ENCODE measurements around the gene DNAJC2. TPM values are rescaled to one million over a fixed set of nuclear protein-coding genes. Genes with fewer than 3 reads are reported as not detected.

The DNAJC2 gene
- total RNA-seq, 2 experiments from 2014 or later = 38.6 to 53.5 TPM

DNA sequence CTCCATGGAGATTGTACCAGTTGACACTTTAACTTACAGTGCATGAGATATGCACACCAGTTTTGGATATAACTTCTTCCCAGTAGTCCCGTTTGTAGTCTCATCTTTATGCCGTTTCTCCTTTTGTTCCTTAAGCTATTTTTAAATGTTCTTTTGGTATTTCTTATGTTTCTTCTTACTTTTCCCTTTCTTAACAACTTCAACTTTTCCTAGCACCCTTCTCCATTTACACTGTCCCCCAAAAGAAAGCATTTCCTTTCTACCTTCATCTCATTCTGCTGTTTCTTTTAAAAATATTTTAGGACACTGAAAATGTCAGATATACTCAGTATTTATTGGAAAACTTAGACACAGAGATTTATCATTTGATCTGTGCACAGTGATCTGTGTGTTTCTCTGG is 4.4 kb upstream of the DNAJC2 start:
- Histone ChIP-seq H3K79me2 (ENCODE audit: insufficient read depth, low read depth, low read length) (peaks cover 91% of the 10 kb centered on the region), H3K9me3 (ENCODE audit: low read length) (no peaks in the 10 kb centered on the region), H3K4me3 (ENCODE audit: low read depth, low read length, poor library complexity, severe bottlenecking) (peak overlapping the region; percentile 85), H2AFZ (ENCODE audit: low read length) (no peak overlapping the region), H3K36me3 (ENCODE audit: insufficient read depth, low read length) (peaks cover 46% of the 10 kb centered on the region), H3K4me2 (ENCODE audit: low read length) (peak overlapping the region; percentile 91), H3K9me2 (ENCODE audit: insufficient read depth, low read length) (no peaks in the 10 kb centered on the region), H3K4me1 (ENCODE audit: insufficient read depth, low read length, poor library complexity, severe bottlenecking) (peaks cover 38% of the 10 kb centered on the region), H3K27ac (ENCODE audit: low read depth, low read length, poor library complexity, severe bottlenecking) (no peak overlapping the region), H4K20me1 (ENCODE audit: insufficient read depth, low read length) (peaks cover 24% of the 10 kb centered on the region)
- no peak for DNase-seq (ENCODE audit: low spot score)
- POLR2A ChIA-PET = interaction anchor here (0.7 to 1.4 kb wide), 2 partner anchors 11 to 12 kb away, joined by 4 to 6 read pairs; no protein-coding TSS in a partner anchor
- no TSS peak for BruUV-seq (replicated peaks)
- CTCF ChIA-PET (ENCODE audit: unreplicated experiment) = no interaction called here
- TF ChIP-seq, protein P1, sequence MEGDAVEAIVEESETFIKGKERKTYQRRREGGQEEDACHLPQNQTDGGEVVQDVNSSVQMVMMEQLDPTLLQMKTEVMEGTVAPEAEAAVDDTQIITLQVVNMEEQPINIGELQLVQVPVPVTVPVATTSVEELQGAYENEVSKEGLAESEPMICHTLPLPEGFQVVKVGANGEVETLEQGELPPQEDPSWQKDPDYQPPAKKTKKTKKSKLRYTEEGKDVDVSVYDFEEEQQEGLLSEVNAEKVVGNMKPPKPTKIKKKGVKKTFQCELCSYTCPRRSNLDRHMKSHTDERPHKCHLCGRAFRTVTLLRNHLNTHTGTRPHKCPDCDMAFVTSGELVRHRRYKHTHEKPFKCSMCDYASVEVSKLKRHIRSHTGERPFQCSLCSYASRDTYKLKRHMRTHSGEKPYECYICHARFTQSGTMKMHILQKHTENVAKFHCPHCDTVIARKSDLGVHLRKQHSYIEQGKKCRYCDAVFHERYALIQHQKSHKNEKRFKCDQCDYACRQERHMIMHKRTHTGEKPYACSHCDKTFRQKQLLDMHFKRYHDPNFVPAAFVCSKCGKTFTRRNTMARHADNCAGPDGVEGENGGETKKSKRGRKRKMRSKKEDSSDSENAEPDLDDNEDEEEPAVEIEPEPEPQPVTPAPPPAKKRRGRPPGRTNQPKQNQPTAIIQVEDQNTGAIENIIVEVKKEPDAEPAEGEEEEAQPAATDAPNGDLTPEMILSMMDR (conservative IDR thresholded peaks at IDR 0.05; ENCODE audit: low read length) = no peak
- no peak for TF ChIP-seq EZH2phosphoT487 (IDR thresholded peaks at IDR 0.05; ENCODE audit: borderline replicate concordance, low read depth, low read length)
- intact Hi-C loops (cut with micrococcal nuclease; ENCODE audit: unreplicated experiment) = no loop called here

DNA sequence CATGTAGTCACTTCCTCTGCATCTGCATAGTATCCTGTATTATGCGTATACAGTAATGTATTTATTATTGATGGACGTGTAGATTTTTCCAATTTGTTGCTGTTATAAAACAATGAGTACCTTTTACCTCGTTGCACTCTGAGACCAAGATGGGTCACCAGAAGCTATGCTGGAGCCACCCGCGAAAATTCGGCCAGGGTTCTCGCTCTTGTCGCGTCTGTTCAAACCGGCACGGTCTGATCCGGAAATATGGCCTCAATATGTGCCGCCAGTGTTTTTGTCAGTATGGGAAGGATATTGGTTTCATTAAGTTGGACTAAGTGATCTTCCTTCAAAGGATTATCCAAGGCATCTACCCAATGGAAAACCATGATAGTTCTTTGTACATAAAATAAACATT is 3.9 kb upstream of the DNAJC2 start:
- H3K9me3 ChIP-seq (ENCODE audit: low read length) = no peaks in the 10 kb centered on the region
- peaks cover 41% of the 10 kb centered on the region for H3K36me3 ChIP-seq (ENCODE audit: insufficient read depth, low read length)
- H3K4me2 ChIP-seq (ENCODE audit: low read length) = peak overlapping the region; percentile 91
- H4K20me1 ChIP-seq (ENCODE audit: insufficient read depth, low read length) = peaks cover 24% of the 10 kb centered on the region
- no peak overlapping the region for H2AFZ ChIP-seq (ENCODE audit: low read length)
- H3K79me2 ChIP-seq (ENCODE audit: insufficient read depth, low read depth, low read length) = peaks cover 91% of the 10 kb centered on the region
- TF ChIP-seq EZH2phosphoT487 (IDR thresholded peaks at IDR 0.05; ENCODE audit: borderline replicate concordance, low read depth, low read length) = no peak
- TF ChIP-seq, protein P1 (conservative IDR thresholded peaks at IDR 0.05; ENCODE audit: low read length) = no peak
- intact Hi-C loops (cut with micrococcal nuclease; ENCODE audit: unreplicated experiment) = no loop called here
- no TSS peak for BruUV-seq (replicated peaks)
- ChIA-PET CTCF (ENCODE audit: unreplicated experiment) (no interaction called here), POLR2A (interaction anchor here (1.0 to 1.4 kb wide), 2 partner anchors 12 to 59 kb away, joined by 3 to 6 read pairs; no protein-coding TSS in a partner anchor)
- H3K27ac ChIP-seq (ENCODE audit: low read depth, low read length, poor library complexity, severe bottlenecking) = no peak overlapping the region
- no peaks in the 10 kb centered on the region for H3K9me2 ChIP-seq (ENCODE audit: insufficient read depth, low read length)
- peaks cover 39% of the 10 kb centered on the region for H3K4me1 ChIP-seq (ENCODE audit: insufficient read depth, low read length, poor library complexity, severe bottlenecking)
- no peak for DNase-seq (ENCODE audit: low spot score)
- peak overlapping the region; percentile 85 for H3K4me3 ChIP-seq (ENCODE audit: low read depth, low read length, poor library complexity, severe bottlenecking)

DNA sequence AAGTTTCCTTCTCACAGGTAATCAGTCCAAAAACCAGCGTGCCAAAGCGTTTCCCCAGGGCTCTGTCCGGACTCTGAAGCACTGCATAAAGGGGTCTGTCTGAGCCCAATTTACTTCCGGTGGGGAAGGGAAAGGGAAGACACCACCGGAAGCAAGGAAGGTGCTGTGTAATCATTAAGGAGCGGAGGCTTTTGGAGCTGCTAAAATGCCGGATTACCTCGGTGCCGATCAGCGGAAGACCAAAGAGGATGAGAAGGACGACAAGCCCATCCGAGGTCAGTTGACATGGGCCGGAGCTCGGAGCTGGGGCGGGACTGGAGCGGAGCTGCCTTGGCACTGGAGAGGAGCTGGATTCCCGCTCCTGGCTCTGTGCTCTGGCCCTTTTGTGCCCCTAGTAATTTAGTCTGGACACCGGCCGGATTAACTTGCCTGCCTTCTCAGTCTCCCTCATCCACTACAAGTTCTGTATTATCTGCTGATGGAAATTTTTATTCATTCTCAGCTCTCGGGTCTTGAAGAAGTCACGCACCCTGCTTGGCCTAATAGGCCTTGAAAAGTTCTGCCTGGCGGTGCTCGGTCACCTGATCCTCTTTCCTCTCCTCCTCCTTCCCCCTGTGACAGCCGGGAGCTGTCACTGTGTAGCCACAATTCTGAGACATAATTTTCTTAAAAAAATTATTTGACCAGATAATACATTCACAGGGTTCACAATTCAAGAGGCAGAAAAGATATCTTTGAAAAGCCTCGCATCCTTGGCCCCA is 3.1 kb upstream of the DNAJC2 start, which contains the start of gene PSMC2:
PSMC2 (plus strand) TSS at position 137 of the 761 bp plus-strand sequence; CDS start at position 206, 69 bp downstream.
- intact Hi-C loops (cut with micrococcal nuclease; ENCODE audit: unreplicated experiment) = loop anchor here (2.0 kb wide), 1 partner anchor 51 kb away; the partner anchor contains the start of gene PMPCB
- H3K4me3 ChIP-seq (ENCODE audit: low read depth, low read length, poor library complexity, severe bottlenecking) = peak within 1 kb of the TSS; percentile 85
- peaks cover 24% of the 10 kb centered on the region for H4K20me1 ChIP-seq (ENCODE audit: insufficient read depth, low read length)
- H3K4me2 ChIP-seq (ENCODE audit: low read length) = peak within 1 kb of the TSS; percentile 91
- peaks cover 33% of the 10 kb centered on the region for H3K36me3 ChIP-seq (ENCODE audit: insufficient read depth, low read length)
- peak within 1 kb of the TSS; percentile 74 for H3K27ac ChIP-seq (ENCODE audit: low read depth, low read length, poor library complexity, severe bottlenecking)
- peak; percentile 92 for DNase-seq (ENCODE audit: low spot score)
- peaks cover 46% of the 10 kb centered on the region for H3K4me1 ChIP-seq (ENCODE audit: insufficient read depth, low read length, poor library complexity, severe bottlenecking)
- TSS peak; percentile 81 for BruUV-seq (replicated peaks)
- ChIA-PET CTCF (ENCODE audit: unreplicated experiment) (no interaction called here), POLR2A (interaction anchor here (1.0 to 1.6 kb wide), 5 partner anchors 12 to 58 kb away, joined by 3 to 7 read pairs (median 4); no protein-coding TSS in a partner anchor)
- H2AFZ ChIP-seq (ENCODE audit: low read length) = peak within 1 kb of the TSS; percentile 84
- no peaks in the 10 kb centered on the region for H3K9me3 ChIP-seq (ENCODE audit: low read length)
- H3K9me2 ChIP-seq (ENCODE audit: insufficient read depth, low read length) = no peaks in the 10 kb centered on the region
- TF ChIP-seq, protein P1 (conservative IDR thresholded peaks at IDR 0.05; ENCODE audit: low read length) = no peak
- TF ChIP-seq EZH2phosphoT487 (IDR thresholded peaks at IDR 0.05; ENCODE audit: borderline replicate concordance, low read depth, low read length) = no peak
- peaks cover 91% of the 10 kb centered on the region for H3K79me2 ChIP-seq (ENCODE audit: insufficient read depth, low read depth, low read length)

Data from OCI-LY7 (cell line).